ENCODE data around the gene JAK1.
"Not testable (repeated sequence)": the region's sequence is repeated elsewhere in the genome, so short reads cannot be mapped to it uniquely, and the experiment has no call there.

The JAK1 gene

DNA sequence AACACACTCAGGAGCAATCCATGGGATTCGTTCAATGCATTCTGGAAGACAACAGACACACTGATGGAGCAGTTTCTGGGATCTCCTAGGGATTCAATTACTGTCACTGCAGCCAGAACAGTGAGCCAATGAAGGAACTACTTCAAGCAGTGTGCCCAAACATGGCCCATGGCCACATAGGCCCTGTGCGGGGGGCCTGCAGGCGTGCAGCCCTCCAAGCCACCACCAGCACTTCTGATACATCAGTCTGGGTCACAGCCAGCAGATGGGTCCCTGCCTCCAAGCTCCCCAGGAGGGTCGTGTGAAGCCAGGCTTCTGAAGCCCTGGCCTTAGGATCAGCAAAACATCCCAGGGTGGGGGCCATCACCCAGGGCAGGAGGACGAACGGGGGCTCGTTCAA, 122.2 kb downstream of the JAK1 start:
- in situ Hi-C loops (cut with HindIII; ENCODE audit: low sequenced_read_pairs): no loop called here

DNA sequence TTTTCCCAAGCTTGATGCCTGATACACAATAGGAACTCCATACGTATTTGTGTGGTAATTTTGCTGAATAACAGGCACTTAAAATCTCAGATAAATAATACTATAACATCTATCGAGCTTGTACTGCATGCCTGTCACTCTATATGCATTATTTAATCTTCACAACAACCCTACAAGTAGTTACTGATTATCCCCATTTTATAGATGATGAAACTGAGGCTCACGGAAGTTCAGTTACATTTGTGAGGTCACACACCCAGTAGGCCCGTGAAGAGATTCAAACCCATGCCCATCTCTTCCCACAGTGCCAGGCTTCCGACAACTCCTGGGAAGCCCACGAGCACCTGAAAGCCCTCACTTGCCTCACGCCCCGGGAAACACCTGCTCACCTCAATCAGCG, 122.7 kb downstream of the JAK1 start:
- in situ Hi-C loops (cut with HindIII; ENCODE audit: low sequenced_read_pairs): no loop called here

DNA sequence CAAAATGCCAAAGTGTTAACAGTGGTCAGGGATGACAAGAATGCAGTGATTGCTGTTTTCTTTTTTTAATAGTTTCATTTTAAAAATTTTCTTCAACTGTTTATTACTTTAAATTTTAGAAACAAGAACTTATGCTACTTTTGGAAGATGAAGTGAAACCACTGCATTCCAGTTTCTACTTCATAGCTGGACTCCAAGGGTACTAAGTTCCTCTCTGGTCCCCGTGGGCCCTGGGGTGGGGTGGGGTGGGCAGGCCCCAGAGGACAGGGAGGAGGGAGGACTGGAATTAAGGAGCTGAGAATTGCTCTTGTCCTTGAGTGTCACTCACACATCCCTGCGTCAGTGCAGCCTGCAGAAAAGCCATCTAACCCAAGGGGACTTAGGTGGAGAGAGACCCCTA, 124.1 kb downstream of the JAK1 start:
- in situ Hi-C loops (cut with HindIII; ENCODE audit: low sequenced_read_pairs): no loop called here

DNA sequence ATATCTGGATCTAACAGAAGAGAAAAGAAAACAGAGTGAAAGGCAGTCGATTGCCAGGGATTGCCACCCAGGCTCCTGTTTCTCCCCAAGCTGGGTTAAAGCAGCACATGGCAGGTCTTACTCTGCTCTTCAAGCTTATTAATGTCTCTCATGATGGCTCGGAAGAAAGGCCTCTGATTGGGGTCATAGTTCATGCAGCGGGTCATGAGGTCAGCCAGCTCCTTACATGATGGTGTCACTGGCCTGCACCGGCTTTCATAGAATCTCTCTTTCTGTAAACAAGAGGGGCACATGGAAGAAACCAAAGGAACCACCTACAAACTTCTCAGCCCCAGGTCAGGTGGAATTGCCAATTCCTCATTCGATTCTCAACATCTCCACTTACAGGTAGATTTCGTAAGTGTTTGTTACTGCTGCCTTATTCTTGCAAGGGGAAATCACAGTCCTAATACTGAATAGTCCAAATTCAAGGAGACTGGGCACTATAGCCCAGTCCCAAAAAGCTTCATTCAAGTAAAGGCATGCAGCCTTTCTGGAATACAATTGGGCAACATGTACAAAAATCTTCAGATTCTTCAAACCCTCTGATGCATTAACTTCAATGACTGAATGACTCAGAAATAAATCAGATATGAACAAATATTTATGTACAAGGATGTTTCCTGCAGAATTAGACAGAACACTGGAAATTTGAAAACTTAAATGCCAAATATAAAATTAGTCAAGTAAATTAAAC, 124.9 kb downstream of the JAK1 start:
- in situ Hi-C loops (cut with HindIII; ENCODE audit: low sequenced_read_pairs): no loop called here

- in situ Hi-C loops (cut with HindIII; ENCODE audit: low sequenced_read_pairs): no loop called here
Measured at GRCh38 chr1:64839732-64840405, 126.5 kb downstream of the JAK1 start.

GRCh38 chr1:64839261-64839660, 127.1 kb downstream of the JAK1 start:
- in situ Hi-C loops (cut with HindIII; ENCODE audit: low sequenced_read_pairs): no loop called here

GRCh38 chr1:64838486-64838885, 127.9 kb downstream of the JAK1 start:
- in situ Hi-C loops (cut with HindIII; ENCODE audit: low sequenced_read_pairs): no loop called here

DNA sequence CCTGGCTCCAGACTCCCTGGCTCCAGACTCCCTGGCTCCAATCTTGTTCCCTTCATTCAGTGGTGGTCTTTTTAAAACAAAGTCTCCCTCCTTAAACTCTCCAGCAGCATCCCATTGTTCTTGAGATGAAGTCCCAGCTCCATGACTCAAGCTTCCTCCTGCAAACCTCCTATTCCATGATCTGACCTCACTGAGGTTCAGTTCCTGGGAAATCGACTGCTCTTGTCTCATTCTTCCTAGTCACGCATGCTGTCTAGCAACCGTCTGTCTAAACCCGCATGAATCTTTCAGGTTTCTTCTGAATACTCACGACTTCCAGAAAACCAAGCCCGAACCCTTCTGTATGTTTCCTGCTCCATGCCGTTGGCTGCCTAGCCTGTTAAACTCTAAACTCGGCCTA, 129.5 kb downstream of the JAK1 start:
- in situ Hi-C loops (cut with HindIII; ENCODE audit: low sequenced_read_pairs): no loop called here

DNA sequence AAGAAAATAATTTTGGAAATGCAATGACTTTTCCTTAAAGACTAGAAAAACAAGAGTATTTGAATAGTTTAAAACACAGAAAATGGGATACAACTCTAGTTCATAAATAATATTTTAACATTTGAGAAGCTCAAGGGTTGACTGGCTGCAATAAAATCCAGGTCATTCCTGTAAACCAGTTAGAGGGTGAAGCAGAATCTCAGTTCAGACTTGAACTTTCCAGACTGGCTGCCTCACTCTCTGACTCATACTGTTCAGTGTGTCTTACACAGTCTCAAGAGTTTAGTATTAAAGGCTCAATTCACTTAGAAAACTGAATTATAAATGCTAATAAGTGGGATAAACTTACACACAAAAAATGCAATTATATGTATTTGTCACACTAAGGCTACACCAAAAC, 131.6 kb downstream of the JAK1 start:
- in situ Hi-C loops (cut with HindIII; ENCODE audit: low sequenced_read_pairs): no loop called here

DNA sequence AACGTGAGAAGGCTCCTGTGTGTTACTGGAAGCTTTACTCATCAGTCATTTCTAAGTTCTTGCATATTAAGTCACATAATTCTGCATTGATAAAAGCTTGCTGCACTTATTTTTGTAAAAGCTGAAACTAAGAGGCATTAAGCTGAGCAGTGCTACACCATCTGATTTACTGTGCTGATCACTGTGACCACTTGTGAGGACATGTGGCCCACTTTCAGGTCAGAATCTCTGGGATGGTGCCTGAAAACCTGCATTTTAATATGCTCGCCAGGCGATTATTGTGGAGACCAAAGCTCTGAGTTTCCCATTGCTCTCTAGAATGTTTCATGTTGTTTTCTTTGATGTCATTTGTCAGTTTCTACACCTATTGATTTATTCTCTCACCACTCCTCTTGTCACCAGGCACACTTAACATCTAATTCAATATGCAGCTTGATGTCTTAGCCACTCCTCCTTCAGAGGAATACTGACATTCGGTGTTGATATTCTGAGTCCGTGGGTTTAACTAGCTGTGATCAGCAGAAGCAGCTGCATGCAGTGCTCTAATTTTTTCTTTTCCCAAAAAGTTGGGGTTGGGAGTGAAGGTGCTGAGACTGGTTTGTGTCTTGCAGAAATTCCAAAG, 136.2 kb downstream of the JAK1 start:
- in situ Hi-C loops (cut with HindIII; ENCODE audit: low sequenced_read_pairs): no loop called here

DNA sequence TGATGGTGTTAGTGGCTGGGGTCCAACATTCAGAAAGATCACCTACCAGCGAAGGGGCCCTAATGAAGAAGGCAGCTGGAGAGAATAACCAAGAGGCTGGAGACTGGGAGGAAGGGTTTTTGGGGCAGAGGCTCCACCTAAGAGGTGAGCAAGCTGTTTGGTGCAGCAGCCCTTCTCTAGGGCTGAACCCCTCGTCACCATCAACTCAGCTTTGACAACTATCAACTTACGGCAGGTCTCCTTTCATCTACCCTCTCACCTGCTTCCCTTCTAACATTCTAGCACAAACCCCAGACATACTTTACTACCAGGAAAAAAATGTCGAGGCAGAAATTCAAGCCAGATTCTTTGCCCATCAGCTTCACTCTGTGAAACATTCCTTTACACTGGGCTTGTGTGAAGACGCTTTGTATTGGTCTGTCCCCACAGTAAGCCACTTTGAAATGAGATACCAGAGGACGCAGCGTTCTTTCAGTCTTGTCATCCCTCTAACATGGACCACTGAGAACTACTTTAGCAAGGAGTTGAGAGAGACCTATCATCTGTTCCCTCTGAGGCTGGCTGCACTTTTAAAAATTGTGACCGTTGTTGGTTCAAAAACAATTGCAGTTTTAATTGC, 136.8 kb downstream of the JAK1 start:
- in situ Hi-C loops (cut with HindIII; ENCODE audit: low sequenced_read_pairs): no loop called here

DNA sequence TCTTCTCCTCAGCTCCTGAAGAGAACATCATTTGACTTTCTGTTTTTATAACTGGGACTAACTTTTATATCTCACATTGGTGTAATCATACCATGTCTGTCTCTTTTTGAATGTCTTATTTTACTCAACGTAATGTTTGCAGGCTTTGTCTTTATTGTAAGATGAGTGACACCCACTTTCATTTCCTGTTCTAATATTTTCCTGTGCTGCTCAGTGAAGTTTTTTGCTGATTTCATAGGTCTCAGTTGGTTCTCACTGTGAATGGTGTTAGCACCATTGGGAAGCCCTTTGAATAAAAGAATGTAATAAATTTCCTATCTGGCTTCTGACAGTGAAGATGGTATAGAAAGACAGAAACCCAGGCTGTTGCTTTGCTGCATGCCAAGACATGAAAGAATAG, 137.5 kb downstream of the JAK1 start:
- in situ Hi-C loops (cut with HindIII; ENCODE audit: low sequenced_read_pairs): no loop called here

GRCh38 chr1:64826991-64827390, 139.4 kb downstream of the JAK1 start:
- in situ Hi-C loops (cut with HindIII; ENCODE audit: low sequenced_read_pairs): no loop called here

- in situ Hi-C loops (cut with HindIII; ENCODE audit: low sequenced_read_pairs): no loop called here
Measured at GRCh38 chr1:64823691-64824476, 142.5 kb downstream of the JAK1 start.

- in situ Hi-C loops (cut with HindIII; ENCODE audit: low sequenced_read_pairs): no loop called here
Measured at GRCh38 chr1:64822621-64823020, 143.7 kb downstream of the JAK1 start.

GRCh38 chr1:64820572-64820971, 145.8 kb downstream of the JAK1 start:
- in situ Hi-C loops (cut with HindIII; ENCODE audit: low sequenced_read_pairs): not testable (repeated sequence)

GRCh38 chr1:64817364-64817763, 149.0 kb downstream of the JAK1 start:
- in situ Hi-C loops (cut with HindIII; ENCODE audit: low sequenced_read_pairs): not testable (repeated sequence)

DNA sequence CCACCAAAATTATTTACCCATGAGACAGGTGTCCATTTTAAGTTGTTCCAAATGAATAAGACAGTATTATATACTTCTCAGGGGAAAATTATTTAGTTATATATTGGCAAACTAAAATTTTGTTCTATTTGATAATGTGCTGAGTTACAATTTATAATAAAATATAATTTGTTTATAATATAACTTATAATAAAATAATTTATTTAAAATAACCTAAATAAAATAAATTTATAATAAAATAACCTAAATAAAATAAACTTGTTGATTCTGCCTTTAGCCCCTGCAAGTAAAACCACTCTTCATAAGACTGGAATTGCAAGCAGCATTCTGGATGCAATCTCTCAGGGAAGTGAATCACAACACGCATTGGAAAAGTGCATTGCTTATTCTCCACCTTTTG, 151.9 kb downstream of the JAK1 start:
- in situ Hi-C loops (cut with HindIII; ENCODE audit: low sequenced_read_pairs): no loop called here

- in situ Hi-C loops (cut with HindIII; ENCODE audit: low sequenced_read_pairs): no loop called here
Measured at GRCh38 chr1:64811131-64811530, 155.2 kb downstream of the JAK1 start.

- in situ Hi-C loops (cut with HindIII; ENCODE audit: low sequenced_read_pairs): no loop called here
Measured at GRCh38 chr1:64810001-64810400, 156.3 kb downstream of the JAK1 start.

DNA sequence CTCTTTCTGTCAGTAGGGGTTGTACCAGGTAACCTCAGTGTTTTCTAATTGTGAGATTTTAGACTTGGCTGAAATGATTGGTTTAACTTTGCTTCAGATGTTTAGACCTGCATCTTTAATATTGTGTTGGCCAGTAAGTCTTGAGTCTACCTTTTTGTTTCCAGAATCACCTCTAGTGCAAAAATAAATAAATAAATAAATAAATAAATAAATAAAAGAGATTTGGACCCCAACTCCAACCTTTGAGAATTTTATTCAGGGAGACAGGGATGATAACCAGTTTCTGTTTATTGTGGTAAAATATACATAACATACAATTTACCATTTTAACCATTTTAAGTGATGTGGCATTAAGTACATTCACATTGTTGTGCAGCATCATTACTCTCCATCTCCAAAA, 157.0 kb downstream of the JAK1 start:
- in situ Hi-C loops (cut with HindIII; ENCODE audit: low sequenced_read_pairs): no loop called here

Data from DLD1 (cell line).